H1 (cell line): Measurements from ENCODE around the gene ATCAY. TPM values are rescaled to one million over a fixed set of nuclear protein-coding genes. Genes with fewer than 3 reads are reported as not detected.

Source experiments
- CTCF ChIA-PET: fragments of 300-600 bp; sonication (Branson Sonifier 250); formaldehyde crosslinking; loops from one replicate; lab custom pipeline; 2021; ENCODE audit not compliant: partially characterized antibody; lab: Charles Lee
- POLR2A ChIA-PET: fragments of 300-600 bp; sonication (Branson Sonifier 250); formaldehyde crosslinking; loops from one replicate; lab custom pipeline; 2021; ENCODE audit warnings: inconsistent platforms; ENCODE audit not compliant: partially characterized antibody; lab: Charles Lee
- DNase-seq, 2 experiments: peaks; one replicate each; pipeline versions ENCODE4 v3.0.0 to v3.0.0-alpha.2; 2010 to 2022; ENCODE audit warnings: low spot score in 2 of 2, low read depth in 1 of 2, mixed read lengths in 1 of 2
- FAIRE-seq: peaks from 2 replicates; lab custom pipeline; 2011; peaks lifted over from hg19 to GRCh38; lab: Jason Lieb, UNC
- H2AFZ ChIP-seq: 2 replicates; pipeline ENCODE4 v1.8.1; 2012; ENCODE audit warnings: low read length, inconsistent platforms
- H2AK5ac ChIP-seq: 2 replicates; pipeline ENCODE4 v1.6.1; 2013; ENCODE audit warnings: low read depth, low read length
- H2BK120ac ChIP-seq: replicated peaks from 2 replicates; pipeline ENCODE3; 2013; ENCODE audit warnings: low read depth, low read length, inconsistent platforms
- H2BK12ac ChIP-seq: 2 replicates; pipeline ENCODE4 v1.6.1; 2013; ENCODE audit warnings: low read depth, low read length
- H2BK15ac ChIP-seq: 2 replicates; pipeline ENCODE4 v1.6.1; 2013; ENCODE audit warnings: low read length
- H2BK20ac ChIP-seq: 2 replicates; pipeline ENCODE4 v1.6.1; 2013; ENCODE audit warnings: low read length
- H2BK5ac ChIP-seq: 2 replicates; pipeline ENCODE4 v1.6.1; 2013; ENCODE audit warnings: low read depth, low read length
- H3K14ac ChIP-seq: 2 replicates; pipeline ENCODE4 v1.6.1; 2013; ENCODE audit warnings: inconsistent platforms; ENCODE audit not compliant: insufficient read length
- H3K18ac ChIP-seq: 2 replicates; pipeline ENCODE4 v1.6.1; 2013; ENCODE audit warnings: low read length; ENCODE audit errors: extremely low read depth
- H3K23ac ChIP-seq: 2 replicates; pipeline ENCODE4 v1.6.1; 2013; ENCODE audit warnings: inconsistent platforms; ENCODE audit not compliant: insufficient read length
- H3K23me2 ChIP-seq: 2 replicates; pipeline ENCODE4 v1.6.1; 2013; ENCODE audit warnings: low read depth, low read length
- H3K27ac ChIP-seq: 2 replicates; pipeline ENCODE4 v1.6.1; 2011; ENCODE audit warnings: low read depth, low read length, inconsistent platforms
- H3K27me3 ChIP-seq, 4 experiments: replicated peaks in 1 of 4; 1 replicate in 1 of 4; 2 replicates in 3 of 4; pipeline versions ENCODE4 v1.6.1 to v1.8.1; 2011 to 2013; ENCODE audit warnings: low read length in 3 of 4, mild to moderate bottlenecking in 3 of 4, inconsistent platforms in 2 of 4, mixed read lengths in 2 of 4, moderate library complexity in 1 of 4; ENCODE audit not compliant: control insufficient read depth in 3 of 4, insufficient read depth in 3 of 4; ENCODE audit errors: extremely low read depth in 1 of 4
- H3K36me3 ChIP-seq, 4 experiments: 2 replicates each; pipeline versions ENCODE4 v1.6.1 to v1.8.1; 2011 to 2013; ENCODE audit warnings: mild to moderate bottlenecking in 4 of 4, low read length in 3 of 4, moderate library complexity in 2 of 4, control low read depth in 1 of 4, inconsistent platforms in 1 of 4; ENCODE audit not compliant: insufficient read depth in 4 of 4, control insufficient read depth in 2 of 4
- H3K4ac ChIP-seq: replicated peaks from 2 replicates; pipeline ENCODE3; 2013; ENCODE audit warnings: low read length, low read depth, mixed read lengths, inconsistent platforms; ENCODE audit not compliant: insufficient read length
- H3K4me1 ChIP-seq, 4 experiments: replicated peaks in 1 of 4; 1 replicate in 1 of 4; 2 replicates in 3 of 4; pipeline versions ENCODE4 v1.6.1 to v1.8.1; 2011 to 2013; ENCODE audit warnings: low read length in 3 of 4, inconsistent platforms in 2 of 4, mixed read lengths in 1 of 4; ENCODE audit not compliant: insufficient read depth in 4 of 4, control insufficient read depth in 3 of 4
- H3K4me2 ChIP-seq, 2 experiments: 2 replicates each; pipeline versions ENCODE4 v1.6.1 to v1.8.1; 2011 to 2013; ENCODE audit warnings: low read depth in 2 of 2, low read length in 2 of 2, control low read depth in 1 of 2, inconsistent platforms in 1 of 2, mild to moderate bottlenecking in 1 of 2; ENCODE audit not compliant: insufficient read depth in 1 of 2
- H3K4me3 ChIP-seq, 4 experiments: fragments of 200-600, 300-600 bp in 1 of 4; sonication (generic), shearing (Covaris generic), sonication (Bioruptor Twin) in 1 of 4; 2 replicates each; pipeline versions ENCODE4 v1.5.1 to v1.8.1; 2011 to 2016; ENCODE audit warnings: low read length in 4 of 4, low read depth in 3 of 4, control low read depth in 2 of 4, inconsistent platforms in 2 of 4, mild to moderate bottlenecking in 2 of 4, mixed read lengths in 1 of 4, moderate library complexity in 1 of 4; ENCODE audit not compliant: insufficient read depth in 2 of 4; ENCODE audit errors: extremely low read depth in 1 of 4
- H3K56ac ChIP-seq: replicated peaks from 2 replicates; pipeline ENCODE3; 2013; ENCODE audit warnings: low read depth, mild to moderate bottlenecking, mixed read lengths, low read length, inconsistent platforms; ENCODE audit not compliant: insufficient read length
- H3K79me1 ChIP-seq: 2 replicates; pipeline ENCODE4 v1.6.1; 2013; ENCODE audit warnings: low read depth, low read length, control low read depth
- H3K79me2 ChIP-seq, 2 experiments: 2 replicates each; pipeline versions ENCODE4 v1.6.1 to v1.8.1; 2012 to 2013; ENCODE audit warnings: low read length in 2 of 2, mild to moderate bottlenecking in 2 of 2, inconsistent platforms in 1 of 2; ENCODE audit not compliant: insufficient read depth in 2 of 2, control insufficient read depth in 1 of 2
- H3K9ac ChIP-seq, 4 experiments: replicated peaks in 1 of 4; 1 replicate in 1 of 4; 2 replicates in 3 of 4; pipeline versions ENCODE4 v1.6.1 to v1.8.1; 2011 to 2013; ENCODE audit warnings: low read depth in 3 of 4, low read length in 3 of 4, control low read depth in 2 of 4, mild to moderate bottlenecking in 2 of 4, moderate library complexity in 2 of 4, inconsistent platforms in 1 of 4; ENCODE audit errors: extremely low read depth in 1 of 4
- H3K9me3 ChIP-seq, 2 experiments: 2 replicates each; pipeline versions ENCODE4 v1.6.1 to v1.8.1; 2012 to 2013; ENCODE audit warnings: mild to moderate bottlenecking in 2 of 2, moderate library complexity in 2 of 2, control low read depth in 1 of 2, inconsistent platforms in 1 of 2, low read depth in 1 of 2, low read length in 1 of 2, mixed read lengths in 1 of 2; ENCODE audit not compliant: insufficient read depth in 2 of 2
- H4K20me1 ChIP-seq, 2 experiments: replicated peaks in 1 of 2; 2 replicates each; pipeline versions ENCODE3 to v1.8.1; 2011 to 2013; ENCODE audit warnings: inconsistent platforms in 2 of 2, low read length in 2 of 2, mild to moderate bottlenecking in 1 of 2; ENCODE audit not compliant: insufficient read depth in 2 of 2, control insufficient read depth in 1 of 2
- H4K5ac ChIP-seq: 2 replicates; pipeline ENCODE4 v1.6.1; 2013; ENCODE audit warnings: low read length, low read depth, mixed read lengths, inconsistent platforms; ENCODE audit not compliant: insufficient read length
- H4K8ac ChIP-seq: 2 replicates; pipeline ENCODE4 v1.8.0; 2013; ENCODE audit warnings: mild to moderate bottlenecking, moderate library complexity, low read length, inconsistent platforms; ENCODE audit not compliant: insufficient read depth; ENCODE audit errors: extremely low read depth
- H4K91ac ChIP-seq: replicated peaks from 2 replicates; pipeline ENCODE3; 2013; ENCODE audit warnings: low read length, mixed read lengths, inconsistent platforms; ENCODE audit not compliant: insufficient read length
- FOSL1 ChIP-seq: IDR thresholded peaks from 2 replicates; pipeline ENCODE4 v1.6.1; 2011; ENCODE audit warnings: mild to moderate bottlenecking, low read depth, low read length, moderate library complexity; ENCODE audit not compliant: insufficient read depth
- MAFK ChIP-seq: IDR thresholded peaks from 2 replicates; pipeline ENCODE4 v1.6.1; 2012; ENCODE audit warnings: low read depth, mild to moderate bottlenecking, improper control_type of control experiment, low read length
- RAD21 ChIP-seq, 2 experiments: IDR thresholded peaks in 1 of 2; conservative IDR thresholded peaks in 1 of 2; 2 replicates each; pipeline ENCODE4 v1.6.1; 2011; ENCODE audit warnings: low read depth in 2 of 2, low read length in 2 of 2, improper control_type of control experiment in 1 of 2, inconsistent platforms in 1 of 2, mild to moderate bottlenecking in 1 of 2, moderate library complexity in 1 of 2
- SIX5 ChIP-seq: IDR thresholded peaks from 2 replicates; pipeline ENCODE4 v1.6.1; 2011; ENCODE audit warnings: mild to moderate bottlenecking, low read depth, low read length
- TBP ChIP-seq: IDR thresholded peaks from 2 replicates; pipeline ENCODE4 v1.6.1; 2011; ENCODE audit warnings: low read depth, low read length, improper control_type of control experiment
- WGBS, 2 experiments: shearing (Covaris generic) in 1 of 2; methylation state at CpG; one replicate each; pipeline versions ENCODE4 v1.1.6 to v1.1.7; 2013 to 2015; ENCODE audit warnings: low lambda C conversion rate in 2 of 2, mixed read lengths in 2 of 2, inconsistent platforms in 1 of 2, low coverage in 1 of 2, missing lambda C conversion rate in 1 of 2; ENCODE audit not compliant: insufficient replicate concordance in 2 of 2, insufficient coverage in 1 of 2, insufficient read length in 1 of 2; ENCODE audit errors: extremely low coverage in 1 of 2, missing lambda C conversion rate in 1 of 2; 5-methylcytosine and 5-hydroxymethylcytosine counted together
- polyA plus RNA-seq, 7 experiments: library from polyadenylated mRNA; depleted of rRNA in 3 of 7; stranded (reverse) in 5 of 7; unstranded in 2 of 7; fragments of >200 nt in 5 of 7; fragments of 200-250 nt in 2 of 7; gene quantifications; 1 replicate in 5 of 7; 2 replicates in 1 of 7; 4 replicates in 1 of 7; pipeline versions ENCODE4 v1.2.1 to v1.2.3, GENCODE V29; 2011 to 2013; ENCODE audit warnings: missing spikeins in 2 of 7, mixed read lengths in 2 of 7
- total RNA-seq: library from RNA; stranded (reverse); fragmentation: NEBNext Ultra II Directional; extraction: Animal tissue kit (Norgen Biotek cat#: 25700); gene quantifications from 2 replicates; pipeline ENCODE4 v1.2.1, GENCODE V29; 2021

The ATCAY gene
- total and polyA plus RNA-seq, 2 of the 8 experiments (the other 6 are each of a cell fraction or from before 2014, with no cell fraction given), result 24.4 to 33.8 TPM

- no peak overlapping the region for H3K4me2 ChIP-seq
- H3K23ac ChIP-seq, result no peak overlapping the region
- H4K91ac ChIP-seq, result no peak overlapping the region
- H3K18ac ChIP-seq, result no peak overlapping the region
- H3K27me3 ChIP-seq, result no peaks in the 10 kb centered on the region
- 86% methylated on average over 14 of the region's 20 CpGs; no CpG with 5 or more reads in 1 of the 2 experiments for WGBS, 2 experiments
- no peak for FAIRE-seq
- H2BK20ac ChIP-seq, result no peak overlapping the region
- POLR2A ChIA-PET, result interaction anchor here (1.0 to 24.8 kb wide), 7 partner anchors 12 to 267 kb away, joined by 3 to 870 read pairs (median 7); partner anchors contain the start of genes EEF2 and NMRK2
- H3K9ac ChIP-seq, result no peak overlapping the region
- H4K5ac ChIP-seq, result no peak overlapping the region
- no peaks in the 10 kb centered on the region for H3K9me3 ChIP-seq
- no peaks in the 10 kb centered on the region for H3K79me2 ChIP-seq
- no peak overlapping the region for H3K14ac ChIP-seq
- H3K56ac ChIP-seq, result no peak overlapping the region
- H4K20me1 ChIP-seq, result peaks cover 0 to 5% of the 10 kb centered on the region in 2 experiments
- H3K4me1 ChIP-seq, result peaks cover 0 to 6% (median 2%) of the 10 kb centered on the region in 4 experiments; a peak in 4 of 7 replicates
- H2BK15ac ChIP-seq, result no peak overlapping the region
- no peak overlapping the region for H2AFZ ChIP-seq
- H2AK5ac ChIP-seq, result no peak overlapping the region
- H2BK120ac ChIP-seq, result no peak overlapping the region
- no peak for DNase-seq
- no peaks in the 10 kb centered on the region for H3K36me3 ChIP-seq
- H3K79me1 ChIP-seq, result no peaks in the 10 kb centered on the region
- H2BK12ac ChIP-seq, result 0 out of 2 replicates have a peak overlapping the region, but pooled peaks have one; percentile 60
- no peaks in the 10 kb centered on the region for H3K23me2 ChIP-seq
- H3K27ac ChIP-seq, result no peak overlapping the region
- H4K8ac ChIP-seq, result no peak overlapping the region
- CTCF ChIA-PET, result interaction anchor here (0.7 to 0.9 kb wide), 2 partner anchors 18 to 37 kb away, joined by 3 to 4 read pairs; no protein-coding TSS in a partner anchor
- H3K4me3 ChIP-seq, result no peak overlapping the region
- TF ChIP-seq TBP (no peak), MAFK (no peak), RAD21 (IDR thresholded peaks at IDR 0.05 in 1 of 2, conservative IDR thresholded peaks at IDR 0.05 in 1 of 2; ENCODE audit: low read depth in 2 of 2, low read length in 2 of 2) (no peak), FOSL1 (no peak), SIX5 (no peak)
- TF ChIP-seq, all 59 proteins: peak for 0
- no peak overlapping the region for H2BK5ac ChIP-seq
- no peak overlapping the region for H3K4ac ChIP-seq
These were observed 69.7 kb downstream of the ATCAY start for GRCh38 chr19:3949997-3950859.
